HepG2 (cell line): Measurements from ENCODE around the gene ZNF334. TPM values are rescaled to one million over a fixed set of nuclear protein-coding genes. Genes with fewer than 3 reads are reported as not detected.

ENCODE experiments used
- ARID5B ChIP-seq: IDR thresholded peaks from 2 replicates; pipeline ENCODE4 v1.4.0; 2020; ENCODE audit warnings: mild to moderate bottlenecking, missing genetic modification reagents
- GMEB1 ChIP-seq: sonication (generic); formaldehyde crosslinking; IDR thresholded peaks from 2 replicates; pipeline ENCODE4 v1.5.1; 2020; ENCODE audit warnings: missing genetic modification reagents, mild to moderate bottlenecking, borderline replicate concordance
- GMEB2 ChIP-seq: IDR thresholded peaks from 2 replicates; pipeline ENCODE4 v1.6.1; 2016; ENCODE audit warnings: missing biosample characterization, missing genetic modification reagents, low read depth
- HNF1A ChIP-seq, 2 experiments: sonication (generic) in 1 of 2; formaldehyde crosslinking in 1 of 2; IDR thresholded peaks; 2 replicates each; pipeline versions ENCODE4 v1.4.0 to v1.6.1; 2016 to 2020; ENCODE audit warnings: borderline replicate concordance in 1 of 2, low read depth in 1 of 2, mild to moderate bottlenecking in 1 of 2, missing genetic modification reagents in 1 of 2
- MXD1 ChIP-seq: sonication (generic); formaldehyde crosslinking; IDR thresholded peaks from 2 replicates; pipeline ENCODE4 v1.4.0; 2020; ENCODE audit warnings: mild to moderate bottlenecking, missing genetic modification reagents
- MXD3 ChIP-seq: IDR thresholded peaks from 2 replicates; pipeline ENCODE4 v1.6.1; 2016; ENCODE audit warnings: mild to moderate bottlenecking, missing biosample characterization, missing genetic modification reagents
- NONO ChIP-seq, 2 experiments: fragments of 450-650 bp in 1 of 2; sonication (generic) in 1 of 2; formaldehyde crosslinking in 1 of 2; IDR thresholded peaks in 1 of 2; conservative IDR thresholded peaks in 1 of 2; 2 replicates each; pipeline versions ENCODE4 v1.6.1 to v1.8.0; 2017 to 2022; ENCODE audit warnings: mild to moderate bottlenecking in 1 of 2, missing genetic modification reagents in 1 of 2, moderate library complexity in 1 of 2
- POGZ ChIP-seq: sonication (generic); formaldehyde crosslinking; IDR thresholded peaks from 2 replicates; pipeline ENCODE4 v1.4.0; 2020; ENCODE audit warnings: mild to moderate bottlenecking, missing genetic modification reagents
- REPIN1 ChIP-seq: sonication (generic); formaldehyde crosslinking; IDR thresholded peaks from 2 replicates; pipeline ENCODE4 v1.8.0; 2022; ENCODE audit warnings: missing genetic modification reagents, low read depth, mild to moderate bottlenecking, borderline replicate concordance
- THAP11 ChIP-seq: IDR thresholded peaks from 2 replicates; pipeline ENCODE4 v1.6.1; 2016; ENCODE audit warnings: missing biosample characterization, missing genetic modification reagents
- ZMAT3 ChIP-seq: sonication (generic); formaldehyde crosslinking; conservative IDR thresholded peaks from 2 replicates; pipeline ENCODE4 v1.7.0; 2021; ENCODE audit warnings: missing genetic modification reagents
- ZNF589 ChIP-seq: sonication (generic); formaldehyde crosslinking; conservative IDR thresholded peaks from 2 replicates; pipeline ENCODE4 v1.8.0; 2022; ENCODE audit warnings: mild to moderate bottlenecking, moderate library complexity, missing genetic modification reagents
- ZNF883 ChIP-seq: sonication (generic); formaldehyde crosslinking; IDR thresholded peaks from 2 replicates; pipeline ENCODE4 v1.5.1; 2020; ENCODE audit warnings: mild to moderate bottlenecking, missing genetic modification reagents; ENCODE audit errors: not compliant biosample characterization
- polyA plus RNA-seq, 8 experiments: library from polyadenylated mRNA; depleted of rRNA in 3 of 8; stranded (reverse) in 7 of 8; unstranded in 1 of 8; fragments of >200 nt; fragmentation: Illumina TruSeq in 4 of 8; extraction: Trizol in 4 of 8; gene quantifications; 2 replicates each; pipeline versions ENCODE4 v1.2.1 to v1.2.3, GENCODE V29; 2011 to 2016; ENCODE audit warnings: low read depth in 4 of 8, missing spikeins in 1 of 8, mixed read lengths in 1 of 8; ENCODE audit not compliant: insufficient read depth in 1 of 8
- total RNA-seq, 5 experiments: library from RNA; depleted of rRNA; stranded (reverse); fragments of >200 nt; fragmentation: Illumina TruSeq; extraction: Trizol; gene quantifications; 2 replicates each; pipeline ENCODE4 v1.2.3, GENCODE V29; 2016; ENCODE audit warnings: low read depth in 1 of 5

ZNF334 gene
- total and polyA plus RNA-seq, 2 of the 13 experiments (the other 11 are each of a cell fraction or from before 2014, with no cell fraction given), result 4.8 to 7.8 TPM

GRCh38 chr20:46562373-46563169, 49.2 kb upstream of the ZNF334 start (continued):
- TF ChIP-seq GMEB2 (CRISPR knock-in tag) (no peak), THAP11 (CRISPR knock-in tag) (peak; percentile 54), MXD1 (CRISPR knock-in tag) (0 out of 2 replicates have a peak, but pooled peaks have one; percentile 2), ZMAT3 (0 out of 2 replicates have a peak, but pooled peaks have one; percentile 66), ZNF589 (CRISPR knock-in tag) (peak; percentile 31; the same call in 1 of the 2 replicates), NONO (IDR thresholded peaks at IDR 0.05) (no peak), NONO (CRISPR knock-in tag; conservative IDR thresholded peaks at IDR 0.05) (peak; percentile 89), MXD3 (CRISPR knock-in tag) (peak; percentile 59; the same call in 1 of the 2 replicates), ZNF883 (CRISPR knock-in tag) (peak; percentile 68), HNF1A (IDR thresholded peaks at IDR 0.05; ENCODE audit: low read depth) (no peak), HNF1A (CRISPR knock-in tag; IDR thresholded peaks at IDR 0.05; ENCODE audit: borderline replicate concordance) (0 out of 2 replicates have a peak, but pooled peaks have one; percentile 43), ARID5B (CRISPR knock-in tag) (peak; percentile 60; the same call in 1 of the 2 replicates), POGZ (CRISPR knock-in tag) (peak; percentile 50), REPIN1 (CRISPR knock-in tag) (peak; percentile 58), GMEB1 (peak; percentile 50; the same call in 1 of the 2 replicates)
